Jurkat, Clone E6-1 (cell line): Measurements from ENCODE around the gene WDR88. TPM values are rescaled to one million over a fixed set of nuclear protein-coding genes. Genes with fewer than 3 reads are reported as not detected.
A peak's percentile ranks its signal among the peaks of the same experiment; 100 is the strongest.

Experiments used
- DNase-seq: peaks from one replicate; pipeline ENCODE4 v3.0.0-alpha.2; 2011; ENCODE audit warnings: low read depth, low spot score
- H3K4me3 ChIP-seq: 2 replicates; pipeline ENCODE4 v1.5.1; 2011; ENCODE audit warnings: mild to moderate bottlenecking, low read length, control low read depth, moderate library complexity
- polyA plus RNA-seq: library from polyadenylated mRNA; unstranded; fragments of >200 nt; gene quantifications from one replicate; pipeline ENCODE4 v1.2.1, GENCODE V29; 2012; ENCODE audit warnings: missing spikeins; ENCODE audit not compliant: insufficient read length, insufficient read depth

Gene WDR88
- polyA plus RNA-seq, result not detected

- DNase-seq, result no peak
- H3K4me3 ChIP-seq, result no peak within 1 kb of the TSS
Measured at GRCh38 chr19:33132021-33132420, at the start of gene WDR88. Gene WDR88 (plus strand): TSS chr19:33132114. CDS start chr19:33132170, 56 bp downstream.

- H3K4me3 ChIP-seq, result no peak overlapping the region
- peak; percentile 37 for DNase-seq
Measured at GRCh38 chr19:33085570-33086128, 46.3 kb upstream of the WDR88 start.

GRCh38 chr19:33086955-33087354 is 45.0 kb upstream of the WDR88 start:
- H3K4me3 ChIP-seq, result no peak overlapping the region
- no peak for DNase-seq

- DNase-seq, result no peak
- no peak overlapping the region for H3K4me3 ChIP-seq
Measured at GRCh38 chr19:33089010-33089409, 42.9 kb upstream of the WDR88 start.

GRCh38 chr19:33090179-33090578 is 41.7 kb upstream of the WDR88 start:
- DNase-seq, result no peak
- no peak overlapping the region for H3K4me3 ChIP-seq

GRCh38 chr19:33093420-33094210 is 38.3 kb upstream of the WDR88 start:
- no peak overlapping the region for H3K4me3 ChIP-seq
- no peak for DNase-seq

GRCh38 chr19:33094436-33095067 is 37.4 kb upstream of the WDR88 start:
- no peak for DNase-seq
- no peak overlapping the region for H3K4me3 ChIP-seq

GRCh38 chr19:33096005-33096404 is 35.9 kb upstream of the WDR88 start:
- no peak for DNase-seq
- no peak overlapping the region for H3K4me3 ChIP-seq

- H3K4me3 ChIP-seq, result no peak overlapping the region
- DNase-seq, result no peak
Measured at GRCh38 chr19:33098055-33098534, 33.8 kb upstream of the WDR88 start.

- no peak for DNase-seq
- H3K4me3 ChIP-seq, result no peak overlapping the region
Measured at GRCh38 chr19:33100894-33101644, 30.8 kb upstream of the WDR88 start.

- DNase-seq, result no peak
- H3K4me3 ChIP-seq, result no peak overlapping the region
Measured at GRCh38 chr19:33102893-33103292, 29.0 kb upstream of the WDR88 start.

GRCh38 chr19:33108161-33108560 is 23.8 kb upstream of the WDR88 start:
- DNase-seq, result no peak
- H3K4me3 ChIP-seq, result no peak overlapping the region

GRCh38 chr19:33110137-33110910 is 21.6 kb upstream of the WDR88 start:
- no peak for DNase-seq
- no peak overlapping the region for H3K4me3 ChIP-seq

GRCh38 chr19:33111587-33111986 is 20.3 kb upstream of the WDR88 start:
- no peak overlapping the region for H3K4me3 ChIP-seq
- no peak for DNase-seq

GRCh38 chr19:33114312-33114711 is 17.6 kb upstream of the WDR88 start:
- no peak overlapping the region for H3K4me3 ChIP-seq
- DNase-seq, result no peak

- DNase-seq, result no peak
- no peak overlapping the region for H3K4me3 ChIP-seq
Measured at GRCh38 chr19:33117501-33117900, 14.4 kb upstream of the WDR88 start.

GRCh38 chr19:33118643-33119042 is 13.3 kb upstream of the WDR88 start:
- H3K4me3 ChIP-seq, result no peak overlapping the region
- DNase-seq, result no peak

- H3K4me3 ChIP-seq, result no peak overlapping the region; the same call in 1 of the 2 replicates
- DNase-seq, result peak; percentile 96
Measured at GRCh38 chr19:33124207-33125098, 7.5 kb upstream of the WDR88 start.
